Raji (cell line): Measurements from ENCODE around the gene ZNF750.

Source experiments
- POLR2A ChIP-seq: IDR thresholded peaks from 2 replicates; pipeline ENCODE4 v1.6.1; 2011; ENCODE audit warnings: low read depth, low read length, control low read depth; ENCODE audit not compliant: insufficient read depth

ZNF750 gene

DNA sequence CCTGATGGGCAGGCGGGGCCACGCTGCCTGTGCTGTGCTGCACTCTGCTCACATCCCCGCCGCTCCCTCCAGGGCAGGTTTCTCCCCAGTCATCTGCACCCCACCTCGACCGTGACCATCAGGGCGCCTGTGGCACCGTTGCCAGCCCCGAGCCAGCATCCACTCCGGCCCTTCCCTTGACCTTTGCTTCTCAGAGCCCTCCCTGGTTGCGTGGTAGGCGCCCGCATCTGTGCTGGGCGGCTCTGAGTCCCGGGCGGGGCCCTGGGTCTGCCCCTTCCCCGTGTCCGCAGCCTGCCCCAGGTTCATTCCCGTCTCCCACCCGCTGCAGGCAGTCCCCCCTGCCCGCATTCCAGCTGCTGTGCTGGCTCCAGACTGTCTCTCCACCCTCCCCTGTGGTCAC is 33.2 kb downstream of the ZNF750 start:
- no peak for TF ChIP-seq POLR2A

DNA sequence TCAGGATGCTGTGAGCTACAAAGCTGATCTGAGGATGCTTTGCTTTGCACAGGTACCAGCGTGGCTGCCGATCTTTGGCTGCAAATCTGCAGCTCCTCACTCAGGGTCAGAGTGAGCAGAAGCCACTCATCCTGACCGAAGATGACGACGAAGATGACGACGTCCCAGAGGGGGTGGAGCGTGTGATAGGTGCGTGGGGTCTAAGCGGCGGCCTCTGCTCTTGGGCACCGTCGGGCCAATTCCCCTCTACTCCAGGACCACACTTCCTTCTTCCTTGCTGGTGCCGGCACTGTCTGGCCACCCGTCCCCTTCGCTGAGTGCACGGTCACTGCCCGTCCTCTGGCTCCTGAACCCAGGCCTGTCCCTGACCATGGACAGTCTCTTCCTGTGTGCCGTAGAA is 34.0 kb downstream of the ZNF750 start:
- TF ChIP-seq POLR2A = no peak

DNA sequence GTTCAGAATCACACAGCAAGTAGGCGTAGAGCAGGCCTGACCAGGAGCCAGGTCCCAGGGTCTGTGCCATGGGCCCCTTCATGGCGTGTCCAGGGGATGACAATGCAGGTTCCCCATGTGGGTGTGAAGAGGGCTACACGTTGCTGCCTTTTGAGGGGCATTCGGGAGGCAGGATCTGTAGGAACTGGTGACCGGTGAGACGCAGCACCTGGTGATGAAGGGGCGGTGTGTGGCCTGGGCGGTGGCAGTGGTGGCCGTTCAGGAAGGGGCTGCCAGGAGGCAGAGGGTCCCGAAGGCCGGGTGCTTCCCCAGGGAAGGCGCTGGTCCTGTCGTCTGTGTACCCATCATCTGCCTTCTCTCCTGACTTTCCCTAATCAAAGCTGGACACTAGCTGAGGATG is 34.6 kb downstream of the ZNF750 start:
- no peak for TF ChIP-seq POLR2A

DNA sequence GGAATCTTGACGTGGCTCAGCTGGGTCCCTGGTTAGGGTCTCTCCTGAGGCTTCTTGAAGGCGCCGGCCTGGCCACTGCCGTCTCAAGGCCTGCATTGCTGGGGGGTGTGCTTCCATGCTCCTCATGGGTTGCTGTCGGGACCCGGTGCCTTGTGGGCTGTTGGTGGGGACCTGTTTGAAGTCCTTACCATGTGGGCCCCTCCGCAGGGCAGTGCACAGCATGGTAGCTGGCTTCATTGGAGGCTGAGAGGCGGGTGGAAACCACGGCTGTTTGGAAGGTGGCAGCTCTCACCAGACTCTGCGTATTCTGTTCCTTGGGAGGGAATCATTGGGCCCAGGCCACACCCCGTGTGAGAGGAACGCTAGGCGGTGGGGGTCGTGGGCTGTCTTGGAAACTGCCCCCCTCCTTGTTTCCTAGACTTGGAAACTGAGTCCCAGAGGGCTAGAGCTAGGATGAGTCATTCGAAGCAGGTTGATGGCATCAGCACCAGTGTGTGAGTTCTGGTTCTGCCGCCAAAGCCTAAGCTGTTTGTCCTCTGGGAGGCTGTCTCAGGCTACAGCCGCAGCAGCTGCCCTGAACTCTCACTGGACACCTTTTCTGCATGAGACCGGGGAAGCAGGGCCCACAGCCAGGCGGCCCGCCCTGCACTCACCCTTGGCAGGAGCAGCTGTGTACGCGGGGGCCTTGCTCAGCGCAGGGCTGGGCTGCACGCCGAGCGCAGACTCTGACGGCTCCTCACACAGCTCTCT is 35.2 kb downstream of the ZNF750 start:
- no peak for TF ChIP-seq POLR2A

DNA sequence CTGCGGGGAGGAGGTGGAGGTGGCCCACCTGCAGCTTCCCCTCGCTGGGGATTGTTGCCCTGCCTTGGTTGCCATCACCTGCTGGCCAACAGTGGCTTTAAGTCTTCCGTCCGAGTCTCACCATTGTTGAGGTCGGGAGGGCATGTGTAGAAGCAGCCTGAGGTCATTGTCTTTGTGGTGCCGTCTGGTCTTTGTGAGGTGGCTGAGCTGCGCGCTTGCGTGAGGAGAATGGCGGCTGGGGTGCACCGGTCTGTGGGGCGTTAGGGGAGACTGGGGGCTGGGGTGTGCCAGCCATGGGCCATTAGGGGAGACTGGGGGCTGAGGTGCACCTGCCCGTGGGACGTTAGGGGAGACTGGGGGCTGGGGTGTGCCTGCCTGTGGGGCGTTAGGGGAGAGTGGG is 36.2 kb downstream of the ZNF750 start:
- no peak for TF ChIP-seq POLR2A

GRCh38 chr17:82803185-82803584 is 36.6 kb downstream of the ZNF750 start:
- no peak for TF ChIP-seq POLR2A

- no peak for TF ChIP-seq POLR2A
Observed at GRCh38 chr17:82802075-82802780, 37.6 kb downstream of the ZNF750 start.

GRCh38 chr17:82801377-82801970 is 38.3 kb downstream of the ZNF750 start:
- no peak for TF ChIP-seq POLR2A

GRCh38 chr17:82800885-82801284 is 38.9 kb downstream of the ZNF750 start:
- TF ChIP-seq POLR2A = no peak

- no peak for TF ChIP-seq POLR2A
Observed at GRCh38 chr17:82799591-82799990, 40.2 kb downstream of the ZNF750 start.

- no peak for TF ChIP-seq POLR2A
Observed at GRCh38 chr17:82798752-82799151, 41.1 kb downstream of the ZNF750 start.

GRCh38 chr17:82797061-82797460 is 42.8 kb downstream of the ZNF750 start:
- no peak for TF ChIP-seq POLR2A

- TF ChIP-seq POLR2A = no peak
Observed at GRCh38 chr17:82795615-82796014, 44.2 kb downstream of the ZNF750 start.

DNA sequence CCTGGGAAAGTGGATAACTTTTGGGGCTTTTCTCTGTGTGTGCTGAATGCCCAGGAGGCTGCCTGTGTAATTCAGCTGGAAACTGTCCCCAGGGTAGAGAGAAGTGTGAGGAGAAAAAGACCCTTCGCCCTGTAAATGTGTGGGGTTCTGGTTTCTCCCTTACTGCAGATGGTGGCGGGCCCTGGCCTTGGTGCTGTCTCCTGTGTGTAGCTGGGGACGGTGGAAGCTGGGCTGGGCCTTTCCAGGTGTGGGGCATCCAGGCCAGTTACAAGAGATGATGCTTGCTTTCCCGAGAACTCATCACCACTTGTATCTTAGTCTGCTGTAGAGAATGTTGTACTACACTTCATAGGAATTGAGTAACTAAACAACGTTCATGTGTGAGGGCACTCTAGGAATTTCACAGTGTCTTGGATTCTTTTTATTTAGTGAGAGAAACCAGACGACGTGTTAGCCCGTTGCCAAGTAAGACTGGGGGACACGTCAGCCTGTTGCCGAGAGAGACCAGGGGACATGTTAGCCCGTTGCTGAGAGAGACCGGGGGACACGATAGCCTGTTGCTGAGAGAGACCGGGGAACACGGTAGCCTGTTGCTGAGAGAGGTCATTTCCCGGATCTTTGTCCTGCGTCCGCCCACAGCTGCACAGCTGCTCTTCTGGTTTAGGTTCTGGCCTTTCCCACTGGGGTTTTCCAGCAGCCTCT is 44.9 kb downstream of the ZNF750 start:
- no peak for TF ChIP-seq POLR2A

DNA sequence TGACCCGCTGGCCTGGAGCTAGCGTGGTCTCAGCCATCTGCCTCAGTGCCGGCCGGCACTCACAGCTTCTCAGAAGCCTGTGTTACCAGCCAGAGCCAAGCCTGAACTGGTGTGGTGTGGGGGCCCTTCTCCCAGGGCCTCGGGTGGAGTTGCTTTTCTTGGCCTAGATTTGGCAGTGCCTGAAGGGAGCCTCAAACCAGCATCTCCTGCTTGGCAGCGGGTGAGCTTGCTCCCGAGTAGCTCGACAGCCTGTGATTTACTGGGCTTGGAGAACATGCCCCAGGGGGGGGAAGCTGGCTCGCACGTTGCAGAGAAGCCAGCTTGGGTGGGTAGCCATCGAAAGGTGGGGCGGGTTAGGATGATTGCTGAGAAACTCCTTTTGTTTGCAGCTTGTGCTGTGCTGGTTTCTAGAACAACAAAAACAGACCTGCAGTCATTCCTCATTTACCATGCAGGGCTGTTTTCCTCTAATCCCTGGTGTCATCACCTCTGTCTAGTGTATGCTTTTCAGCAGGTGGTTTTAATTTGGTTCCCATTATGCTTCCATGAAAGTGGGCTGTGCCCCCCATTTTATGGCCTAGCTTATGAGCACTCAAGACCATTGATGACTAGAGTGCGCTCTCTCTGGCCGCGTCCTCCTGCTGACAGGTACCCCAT is 45.7 kb downstream of the ZNF750 start:
- no peak for TF ChIP-seq POLR2A
